ENCODE results near the gene STARD6. TPM values are rescaled to one million over a fixed set of nuclear protein-coding genes. Genes with fewer than 3 reads are reported as not detected.

STARD6 gene
- total and polyA plus RNA-seq, 7 donors: not detected

DNA sequence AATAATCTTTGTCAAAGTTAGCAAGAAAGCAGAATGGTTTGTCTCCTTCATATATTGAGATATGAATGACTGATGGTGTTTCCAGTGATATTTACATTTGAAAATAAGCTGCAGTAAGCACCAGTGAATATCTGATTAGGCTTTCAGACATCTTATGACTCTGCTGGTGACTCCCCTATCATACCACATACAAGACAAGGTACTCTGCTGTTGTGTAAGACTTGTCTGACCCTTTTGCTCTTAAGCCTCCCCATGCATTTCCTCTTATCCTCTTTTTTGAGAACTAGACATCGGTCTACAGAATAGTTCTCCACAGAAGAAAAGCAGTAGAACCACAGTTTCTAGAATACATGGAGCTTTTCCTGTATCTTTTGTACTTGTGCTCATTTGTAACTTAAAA is 79.0 kb downstream of the STARD6 start:
- H3K4me1 ChIP-seq: no peaks in the 10 kb centered on the region
- DNase-seq (no peak), ATAC-seq (no peak)
- H3K9me3 ChIP-seq: no peaks in the 10 kb centered on the region
- WGBS, 3 donors: 97 to 100% (median 97%) methylated on average over 1 of the region's 1 CpG
- no peak overlapping the region for H3K4me3 ChIP-seq
- no peak overlapping the region for H3K27ac ChIP-seq
- TF ChIP-seq, protein P1, sequence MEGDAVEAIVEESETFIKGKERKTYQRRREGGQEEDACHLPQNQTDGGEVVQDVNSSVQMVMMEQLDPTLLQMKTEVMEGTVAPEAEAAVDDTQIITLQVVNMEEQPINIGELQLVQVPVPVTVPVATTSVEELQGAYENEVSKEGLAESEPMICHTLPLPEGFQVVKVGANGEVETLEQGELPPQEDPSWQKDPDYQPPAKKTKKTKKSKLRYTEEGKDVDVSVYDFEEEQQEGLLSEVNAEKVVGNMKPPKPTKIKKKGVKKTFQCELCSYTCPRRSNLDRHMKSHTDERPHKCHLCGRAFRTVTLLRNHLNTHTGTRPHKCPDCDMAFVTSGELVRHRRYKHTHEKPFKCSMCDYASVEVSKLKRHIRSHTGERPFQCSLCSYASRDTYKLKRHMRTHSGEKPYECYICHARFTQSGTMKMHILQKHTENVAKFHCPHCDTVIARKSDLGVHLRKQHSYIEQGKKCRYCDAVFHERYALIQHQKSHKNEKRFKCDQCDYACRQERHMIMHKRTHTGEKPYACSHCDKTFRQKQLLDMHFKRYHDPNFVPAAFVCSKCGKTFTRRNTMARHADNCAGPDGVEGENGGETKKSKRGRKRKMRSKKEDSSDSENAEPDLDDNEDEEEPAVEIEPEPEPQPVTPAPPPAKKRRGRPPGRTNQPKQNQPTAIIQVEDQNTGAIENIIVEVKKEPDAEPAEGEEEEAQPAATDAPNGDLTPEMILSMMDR (IDR thresholded peaks at IDR 0.05): no peak
- intact Hi-C loops (cut with DNase I): no loop called here
- H3K27me3 ChIP-seq (ENCODE audit: insufficient read depth in 3 of 3, low read length in 2 of 3): no peaks in the 10 kb centered on the region
- H3K36me3 ChIP-seq (ENCODE audit: insufficient read depth in 1 of 2, low read depth in 1 of 2): peaks cover 4 to 84% of the 10 kb centered on the region in 2 donors

DNA sequence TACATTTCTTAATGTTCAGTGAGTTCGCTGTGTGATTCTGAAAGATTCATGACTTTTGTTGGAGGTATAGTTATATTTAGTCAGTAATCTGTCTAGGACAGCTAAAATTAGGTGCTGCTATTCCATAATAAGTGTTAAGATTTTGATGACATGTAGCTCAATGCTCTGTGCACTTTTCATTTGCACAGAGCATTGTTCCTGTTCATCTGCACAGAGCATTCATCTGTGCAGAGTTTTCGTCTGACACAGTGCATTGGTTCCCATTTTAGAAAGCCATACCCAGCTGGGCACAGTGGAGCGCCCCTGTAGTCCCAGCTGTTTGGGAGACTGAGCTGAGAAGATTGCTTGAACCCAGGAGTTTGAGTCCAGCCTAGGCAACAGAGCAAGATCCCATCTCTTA is 79.8 kb downstream of the STARD6 start:
- intact Hi-C loops (cut with DNase I): no loop called here
- Histone ChIP-seq H3K27ac (no peak overlapping the region), H3K4me1 (no peaks in the 10 kb centered on the region), H3K9me3 (no peaks in the 10 kb centered on the region), H3K36me3 (ENCODE audit: insufficient read depth in 1 of 2, low read depth in 1 of 2) (peaks cover 4 to 78% of the 10 kb centered on the region in 2 donors), H3K4me3 (no peak overlapping the region), H3K27me3 (ENCODE audit: insufficient read depth in 3 of 3, low read length in 2 of 3) (no peaks in the 10 kb centered on the region)
- no peak for DNase-seq
- 95 to 96% (median 96%) methylated on average over 3 of the region's 3 CpGs for WGBS, 3 donors
- ATAC-seq: no peak
- TF ChIP-seq, protein P1 (IDR thresholded peaks at IDR 0.05): no peak

Other genes starting within 250 kb of the STARD6 start
- 10 to 100 TPM; 26.9 to 44.7 (median 31.2) TPM for gene MBD2, start 133.2 kb downstream of the STARD6 start, total RNA-seq
- 10 to 100 TPM; 16.0 to 23.4 (median 16.8) TPM for gene MBD2, start 133.2 kb downstream of the STARD6 start, polyA plus RNA-seq
- 10 to 100 TPM in 2 of 4 donors, 1 to 10 TPM in 2; 8.1 to 13.9 (median 10.7) TPM for gene POLI, start 88.3 kb downstream of the STARD6 start, total RNA-seq
- 10 to 100 TPM in 1 of 3 donors, 1 to 10 TPM in 2; 5.8 to 12.6 (median 8.0) TPM for gene POLI, start 88.3 kb downstream of the STARD6 start, polyA plus RNA-seq
- gene C18orf54, start within 50 bp of the STARD6 start, total RNA-seq: 1 to 10 TPM in 1 of 4 donors, under 1 TPM in 3; 0.29 to 1.0 (median 0.39) TPM
- under 1 TPM; 0.11 to 0.29 (median 0.27) TPM for gene C18orf54, start within 50 bp of the STARD6 start, polyA plus RNA-seq
- gene DYNAP, start 233.4 kb upstream of the STARD6 start, total RNA-seq: not detected
- not detected for gene DYNAP, start 233.4 kb upstream of the STARD6 start, polyA plus RNA-seq

All from psoas muscle (tissue), 8 donors.